Measurements from ENCODE around the gene POU6F2.

Gene POU6F2

GRCh38 chr7:39349452-39350123 lies 371.9 kb downstream of the POU6F2 start:
- Histone ChIP-seq H3K4me1 (no peaks in the 10 kb centered on the region), H3K4me3 (no peak overlapping the region), H3K9me3 (no peaks in the 10 kb centered on the region), H3K27me3 (no peaks in the 10 kb centered on the region), H3K27ac (no peak overlapping the region), H3K36me3 (no peaks in the 10 kb centered on the region)
- no peak for TF ChIP-seq CTCF (IDR thresholded peaks at IDR 0.05)
- intact Hi-C loops (cut with DNase I; ENCODE audit: low total_unique reads), result no loop called here
- DNase-seq, result no peak

- Histone ChIP-seq H3K4me3 (no peak overlapping the region), H3K27me3 (no peaks in the 10 kb centered on the region), H3K4me1 (no peaks in the 10 kb centered on the region), H3K9me3 (no peaks in the 10 kb centered on the region), H3K27ac (no peak overlapping the region), H3K36me3 (no peaks in the 10 kb centered on the region)
- no peak for DNase-seq
- intact Hi-C loops (cut with DNase I; ENCODE audit: low total_unique reads), result no loop called here
- no peak for TF ChIP-seq CTCF (IDR thresholded peaks at IDR 0.05)
Measured at GRCh38 chr7:39353615-39354376, 376.1 kb downstream of the POU6F2 start.

GRCh38 chr7:39355664-39356063 lies 378.0 kb downstream of the POU6F2 start:
- Histone ChIP-seq H3K4me3 (no peak overlapping the region), H3K9me3 (no peaks in the 10 kb centered on the region), H3K4me1 (no peaks in the 10 kb centered on the region), H3K27ac (no peak overlapping the region), H3K27me3 (no peaks in the 10 kb centered on the region), H3K36me3 (no peaks in the 10 kb centered on the region)
- no peak for TF ChIP-seq CTCF (IDR thresholded peaks at IDR 0.05)
- no peak for DNase-seq
- intact Hi-C loops (cut with DNase I; ENCODE audit: low total_unique reads), result no loop called here

- intact Hi-C loops (cut with DNase I; ENCODE audit: low total_unique reads), result no loop called here
- Histone ChIP-seq H3K27me3 (no peaks in the 10 kb centered on the region), H3K4me3 (no peak overlapping the region), H3K27ac (no peak overlapping the region), H3K4me1 (no peaks in the 10 kb centered on the region), H3K36me3 (no peaks in the 10 kb centered on the region), H3K9me3 (no peaks in the 10 kb centered on the region)
- TF ChIP-seq CTCF (IDR thresholded peaks at IDR 0.05), result no peak
- DNase-seq, result no peak
Measured at GRCh38 chr7:39356172-39356925, 378.6 kb downstream of the POU6F2 start.

GRCh38 chr7:39357648-39358047 lies 379.9 kb downstream of the POU6F2 start:
- no peak overlapping the region for H3K4me3 ChIP-seq
- no peaks in the 10 kb centered on the region for H3K9me3 ChIP-seq
- H3K27ac ChIP-seq, result no peak overlapping the region
- no peak for DNase-seq
- H3K27me3 ChIP-seq, result no peaks in the 10 kb centered on the region
- no peaks in the 10 kb centered on the region for H3K36me3 ChIP-seq
- H3K4me1 ChIP-seq, result no peaks in the 10 kb centered on the region
- TF ChIP-seq CTCF (IDR thresholded peaks at IDR 0.05), result no peak
- intact Hi-C loops (cut with DNase I; ENCODE audit: low total_unique reads), result no loop called here
